GM21447 (cell line): ENCODE data around the gene LMNA.
"Not testable (repeated sequence)": the region's sequence is repeated elsewhere in the genome, so short reads cannot be mapped to it uniquely, and the experiment has no call there.

Experiments
- ATAC-seq: cut with Tn5 transposase; IDR thresholded peaks from one replicate; pipeline ENCODE4 v1.9.1; 2021; ENCODE audit not compliant: unreplicated experiment

The LMNA gene

GRCh38 chr1:156103521-156103947 lies 11.0 kb upstream of the LMNA start:
- ATAC-seq: no peak

GRCh38 chr1:156104065-156104810 lies 10.3 kb upstream of the LMNA start:
- no peak for ATAC-seq

GRCh38 chr1:156104861-156105832 lies 9.4 kb upstream of the LMNA start:
- ATAC-seq: no peak

GRCh38 chr1:156106624-156107488 lies 7.7 kb upstream of the LMNA start:
- no peak for ATAC-seq

- no peak for ATAC-seq
These were observed 6.5 kb upstream of the LMNA start for GRCh38 chr1:156108057-156108456.

- ATAC-seq: no peak
These were observed 5.8 kb upstream of the LMNA start for GRCh38 chr1:156108664-156109241.

- ATAC-seq: no peak
These were observed 4.3 kb upstream of the LMNA start for GRCh38 chr1:156110252-156110651.

GRCh38 chr1:156111355-156111962 lies 3.1 kb upstream of the LMNA start:
- ATAC-seq: no peak

GRCh38 chr1:156112276-156113137 lies 2.0 kb upstream of the LMNA start:
- ATAC-seq: no peak

GRCh38 chr1:156113282-156113950 lies 1.1 kb upstream of the LMNA start:
- ATAC-seq: no peak

- no peak for ATAC-seq
These were observed 505 bp downstream of the LMNA start for GRCh38 chr1:156114919-156115513.

- ATAC-seq: no peak
These were observed 1.2 kb downstream of the LMNA start for GRCh38 chr1:156115514-156116374.

- ATAC-seq: not testable (repeated sequence)
These were observed 2.2 kb downstream of the LMNA start for GRCh38 chr1:156116731-156117130.

GRCh38 chr1:156117414-156118176 lies 3.1 kb downstream of the LMNA start:
- ATAC-seq: no peak

GRCh38 chr1:156118177-156118868 lies 3.8 kb downstream of the LMNA start:
- ATAC-seq: no peak
